ENCODE measurements around the gene SOX12.
"Not testable (repeated sequence)": the region's sequence is repeated elsewhere in the genome, so short reads cannot be mapped to it uniquely, and the experiment has no call there.

The SOX12 gene

GRCh38 chr20:353166-353565 is 27.8 kb downstream of the SOX12 start:
- DNase-seq = no peak
- in situ Hi-C loops (cut with HindIII; ENCODE audit: low pct_ligation_motif_present, low pct_unique_long_range_greater_than_20kb, low sequenced_read_pairs) = no loop called here

GRCh38 chr20:354298-354977 is 29.1 kb downstream of the SOX12 start:
- in situ Hi-C loops (cut with HindIII; ENCODE audit: low pct_ligation_motif_present, low pct_unique_long_range_greater_than_20kb, low sequenced_read_pairs) = no loop called here
- peak; percentile 78 for DNase-seq

- DNase-seq; in situ Hi-C loops (cut with HindIII; ENCODE audit: low pct_ligation_motif_present, low pct_unique_long_range_greater_than_20kb, low sequenced_read_pairs): not testable (repeated sequence)
Measured at GRCh38 chr20:356154-356553, 30.8 kb downstream of the SOX12 start.

GRCh38 chr20:356745-357144 is 31.4 kb downstream of the SOX12 start:
- in situ Hi-C loops (cut with HindIII; ENCODE audit: low pct_ligation_motif_present, low pct_unique_long_range_greater_than_20kb, low sequenced_read_pairs) = no loop called here
- no peak for DNase-seq

- no peak for DNase-seq
- in situ Hi-C loops (cut with HindIII; ENCODE audit: low pct_ligation_motif_present, low pct_unique_long_range_greater_than_20kb, low sequenced_read_pairs) = no loop called here
Measured at GRCh38 chr20:358891-359555, 33.7 kb downstream of the SOX12 start.

GRCh38 chr20:361561-361960 is 36.2 kb downstream of the SOX12 start:
- in situ Hi-C loops (cut with HindIII; ENCODE audit: low pct_ligation_motif_present, low pct_unique_long_range_greater_than_20kb, low sequenced_read_pairs) = no loop called here
- peak; percentile 74 for DNase-seq

- DNase-seq = peak; percentile 93
- in situ Hi-C loops (cut with HindIII; ENCODE audit: low pct_ligation_motif_present, low pct_unique_long_range_greater_than_20kb, low sequenced_read_pairs) = no loop called here
Measured at GRCh38 chr20:362271-363254, 37.2 kb downstream of the SOX12 start.

- DNase-seq = peak; percentile 36
- in situ Hi-C loops (cut with HindIII; ENCODE audit: low pct_ligation_motif_present, low pct_unique_long_range_greater_than_20kb, low sequenced_read_pairs) = no loop called here
Measured at GRCh38 chr20:363319-364078, 38.1 kb downstream of the SOX12 start.

GRCh38 chr20:364905-365794 is 39.8 kb downstream of the SOX12 start:
- DNase-seq = peak; percentile 52
- in situ Hi-C loops (cut with HindIII; ENCODE audit: low pct_ligation_motif_present, low pct_unique_long_range_greater_than_20kb, low sequenced_read_pairs) = no loop called here

GRCh38 chr20:366041-366718 is 40.8 kb downstream of the SOX12 start:
- in situ Hi-C loops (cut with HindIII; ENCODE audit: low pct_ligation_motif_present, low pct_unique_long_range_greater_than_20kb, low sequenced_read_pairs) = no loop called here

GRCh38 chr20:366719-367485 is 41.5 kb downstream of the SOX12 start:
- in situ Hi-C loops (cut with HindIII; ENCODE audit: low pct_ligation_motif_present, low pct_unique_long_range_greater_than_20kb, low sequenced_read_pairs) = no loop called here
- DNase-seq = no peak

More at GRCh38 chr20:366041-366718, 40.8 kb downstream of the SOX12 start:
- no peak for DNase-seq

- in situ Hi-C loops (cut with HindIII; ENCODE audit: low pct_ligation_motif_present, low pct_unique_long_range_greater_than_20kb, low sequenced_read_pairs) = no loop called here
- no peak for DNase-seq
Measured at GRCh38 chr20:367486-367887, 42.1 kb downstream of the SOX12 start.

GRCh38 chr20:368915-369314 is 43.6 kb downstream of the SOX12 start:
- in situ Hi-C loops (cut with HindIII; ENCODE audit: low pct_ligation_motif_present, low pct_unique_long_range_greater_than_20kb, low sequenced_read_pairs) = no loop called here
- DNase-seq = no peak

GRCh38 chr20:370151-370600 is 44.8 kb downstream of the SOX12 start:
- no peak for DNase-seq
- in situ Hi-C loops (cut with HindIII; ENCODE audit: low pct_ligation_motif_present, low pct_unique_long_range_greater_than_20kb, low sequenced_read_pairs) = no loop called here

GRCh38 chr20:370977-371754 is 45.8 kb downstream of the SOX12 start:
- no peak for DNase-seq
- in situ Hi-C loops (cut with HindIII; ENCODE audit: low pct_ligation_motif_present, low pct_unique_long_range_greater_than_20kb, low sequenced_read_pairs) = no loop called here

All from ACHN (cell line).